HEK293T (cell line): ENCODE data around the gene ALG12.

ENCODE experiments used
- BHLHE40 ChIP-seq: fragments of 450-650 bp; IDR thresholded peaks from 2 replicates; pipeline ENCODE4 v1.6.1; 2016; ENCODE audit warnings: mild to moderate bottlenecking, moderate library complexity, borderline replicate concordance
- ELF4 ChIP-seq: fragments of 450-650 bp; IDR thresholded peaks from 2 replicates; pipeline ENCODE4 v1.6.1; 2017; ENCODE audit warnings: antibody characterized with exemption
- FOXK2 ChIP-seq: fragments of 450-650 bp; IDR thresholded peaks from 2 replicates; pipeline ENCODE4 v1.6.1; 2016; ENCODE audit warnings: mild to moderate bottlenecking
- NFRKB ChIP-seq: fragments of 450-650 bp; IDR thresholded peaks from 2 replicates; pipeline ENCODE4 v1.6.1; 2016; ENCODE audit warnings: mild to moderate bottlenecking, moderate library complexity
- SP1 ChIP-seq: fragments of 450-650 bp; IDR thresholded peaks from 2 replicates; pipeline ENCODE4 v1.6.1; 2017
- ZNF384 ChIP-seq: fragments of 450-650 bp; IDR thresholded peaks from 2 replicates; pipeline ENCODE4 v1.6.1; 2016

- TF ChIP-seq ZNF384 = no peak
- TF ChIP-seq FOXK2 = no peak
- TF ChIP-seq ELF4 = no peak; the same call in 1 of the 2 replicates
- no peak for TF ChIP-seq BHLHE40
- no peak for TF ChIP-seq SP1
- no peak for TF ChIP-seq NFRKB
These were observed 65.0 kb downstream of the ALG12 start, which contains the start of gene ZBED4 for GRCh38 chr22:49852898-49853894.
